PC-9 (cell line): Measurements from ENCODE around the gene SAMD8. TPM values are rescaled to one million over a fixed set of nuclear protein-coding genes. Genes with fewer than 3 reads are reported as not detected.

Experiments used
- BruUV-seq: library from RNA; stranded (reverse); fragments of 400-500 nt; replicated peaks from 2 replicates; lab custom pipeline; 2021; lab: Mats Ljungman, UMichigan
- CTCF ChIA-PET: fragments of 300-600 bp; sonication (Branson Sonifier 250); formaldehyde crosslinking; loops from one replicate; lab custom pipeline; 2022; ENCODE audit warnings: antibody characterized with exemption; lab: Charles Lee
- POLR2A ChIA-PET: fragments of 300-600 bp; sonication (Branson Sonifier 250); formaldehyde crosslinking; loops from one replicate; lab custom pipeline; 2022; ENCODE audit warnings: antibody characterized with exemption; ENCODE audit not compliant: unreplicated experiment; lab: Charles Lee
- DNase-seq, 2 experiments: peaks; one replicate each; pipeline versions ENCODE4 v3.0.0 to v3.0.0-alpha.2; 2015 to 2022; ENCODE audit warnings: mixed read lengths in 1 of 2
- H2AFZ ChIP-seq: fragments of 200-600 bp; sonication (generic); 2 replicates; pipeline ENCODE4 v1.8.1; 2017; ENCODE audit warnings: antibody characterized with exemption
- H3F3A ChIP-seq: fragments of 200-600 bp; sonication (generic); 2 replicates; pipeline ENCODE4 v1.8.1; 2017; ENCODE audit warnings: antibody characterized with exemption, mild to moderate bottlenecking, low read depth; ENCODE audit not compliant: insufficient read depth
- H3K27ac ChIP-seq: fragments of 200-600 bp; sonication (generic); 2 replicates; pipeline ENCODE4 v1.6.1; 2016; ENCODE audit warnings: mixed run types
- H3K27me3 ChIP-seq: fragments of 200-600 bp; sonication (generic); 2 replicates; pipeline ENCODE4 v1.6.1; 2016; ENCODE audit warnings: low read depth, mixed run types; ENCODE audit not compliant: insufficient read depth
- H3K36me3 ChIP-seq: fragments of 200-600 bp; sonication (generic); 2 replicates; pipeline ENCODE4 v1.6.1; 2016; ENCODE audit warnings: low read depth, mixed run types
- H3K4me1 ChIP-seq: fragments of 200-600 bp; sonication (generic); replicated peaks from 2 replicates; pipeline ENCODE4 v1.6.1; 2016; ENCODE audit warnings: mixed run types; ENCODE audit not compliant: insufficient read depth
- H3K4me2 ChIP-seq: fragments of 200-600 bp; sonication (generic); 2 replicates; pipeline ENCODE4 v1.6.1; 2017; ENCODE audit warnings: mixed run types
- H3K4me3 ChIP-seq: fragments of 200-600 bp; sonication (generic); 2 replicates; pipeline ENCODE4 v1.6.1; 2016; ENCODE audit warnings: mixed run types
- H3K79me2 ChIP-seq: fragments of 200-600 bp; sonication (generic); 2 replicates; pipeline ENCODE4 v1.6.1; 2017; ENCODE audit warnings: low read depth, mixed run types
- H3K9me2 ChIP-seq: fragments of 200-600 bp; sonication (generic); 2 replicates; pipeline ENCODE4 v1.8.1; 2017; ENCODE audit warnings: mild to moderate bottlenecking; ENCODE audit not compliant: insufficient read depth
- H3K9me3 ChIP-seq: fragments of 200-600 bp; sonication (generic); 2 replicates; pipeline ENCODE4 v1.8.1; 2016; ENCODE audit warnings: low read depth; ENCODE audit not compliant: insufficient read depth
- H4K20me1 ChIP-seq: fragments of 200-600 bp; sonication (generic); 2 replicates; pipeline ENCODE4 v1.8.1; 2017; ENCODE audit not compliant: insufficient read depth
- CTCF ChIP-seq: fragments of 200-600 bp; sonication (generic); conservative IDR thresholded peaks from 2 replicates; pipeline ENCODE4 v1.6.1; 2017; ENCODE audit warnings: mixed run types, antibody characterized with exemption, mild to moderate bottlenecking, moderate library complexity
- EZH2 ChIP-seq: fragments of 200-600 bp; sonication (generic); IDR thresholded peaks from 2 replicates; pipeline ENCODE4 v1.8.0; 2017; ENCODE audit warnings: antibody characterized with exemption, low read depth
- intact Hi-C: fragments of 100-400 bp; cut with micrococcal nuclease; formaldehyde crosslinking; loops from one replicate; pipeline ENCODE4 v1.10.0; 2022; ENCODE audit not compliant: unreplicated experiment
- total RNA-seq: library from RNA; stranded (reverse); gene quantifications from 2 replicates; pipeline ENCODE4 v1.2.3, GENCODE V29; 2021

Gene SAMD8
- total RNA-seq, 1 experiment from 2014 or later: 31.1 TPM

GRCh38 chr10:75150656-75151055, 39.2 kb downstream of the SAMD8 start:
- H3K9me2 ChIP-seq: no peaks in the 10 kb centered on the region
- H3K79me2 ChIP-seq: peaks cover 34% of the 10 kb centered on the region
- no peak overlapping the region for H2AFZ ChIP-seq
- H3K4me2 ChIP-seq: no peak overlapping the region
- peaks cover 12% of the 10 kb centered on the region; the same call in 1 of the 2 replicates for H3K36me3 ChIP-seq
- H3F3A ChIP-seq: no peaks in the 10 kb centered on the region; the same call in 1 of the 2 replicates
- no peak overlapping the region for H3K27ac ChIP-seq
- DNase-seq: no peak
- no peaks in the 10 kb centered on the region for H3K27me3 ChIP-seq
- ChIA-PET CTCF (no interaction called here), POLR2A (no interaction called here)
- intact Hi-C loops: no loop called here
- H4K20me1 ChIP-seq: no peaks in the 10 kb centered on the region
- no peaks in the 10 kb centered on the region for H3K9me3 ChIP-seq
- no peak overlapping the region for H3K4me3 ChIP-seq
- TF ChIP-seq EZH2 (no peak), CTCF (no peak)
- no TSS peak for BruUV-seq
- no peaks in the 10 kb centered on the region for H3K4me1 ChIP-seq

- Histone ChIP-seq H3K4me1 (no peaks in the 10 kb centered on the region), H3K79me2 (peaks cover 26% of the 10 kb centered on the region; the same call in 1 of the 2 replicates), H3K27me3 (no peaks in the 10 kb centered on the region), H3K36me3 (0 out of 2 replicates have a peak, but pooled peaks cover 12% of the 10 kb centered on the region), H3K9me2 (no peaks in the 10 kb centered on the region), H3K4me2 (no peak overlapping the region), H3K27ac (no peak overlapping the region), H4K20me1 (no peaks in the 10 kb centered on the region; the same call in 1 of the 2 replicates), H2AFZ (no peak overlapping the region), H3F3A (peaks cover 2% of the 10 kb centered on the region; the same call in 1 of the 2 replicates), H3K4me3 (no peak overlapping the region), H3K9me3 (no peaks in the 10 kb centered on the region)
- no TSS peak for BruUV-seq
- no peak for TF ChIP-seq CTCF
- no peak for TF ChIP-seq EZH2
- POLR2A ChIA-PET: no interaction called here
- DNase-seq: no peak
- CTCF ChIA-PET: no interaction called here
- intact Hi-C loops: no loop called here
Observed at GRCh38 chr10:75159519-75159918, 48.1 kb downstream of the SAMD8 start.

GRCh38 chr10:75165684-75166622, 54.5 kb downstream of the SAMD8 start:
- Histone ChIP-seq H3K4me2 (0 out of 2 replicates have a peak overlapping the region, but pooled peaks have one; percentile 6), H2AFZ (no peak overlapping the region), H4K20me1 (peaks cover 13% of the 10 kb centered on the region), H3K9me3 (no peaks in the 10 kb centered on the region), H3K27me3 (no peaks in the 10 kb centered on the region), H3K4me3 (no peak overlapping the region), H3F3A (peaks cover 10% of the 10 kb centered on the region; the same call in 1 of the 2 replicates), H3K27ac (0 out of 2 replicates have a peak overlapping the region, but pooled peaks have one; percentile 16), H3K79me2 (no peaks in the 10 kb centered on the region), H3K9me2 (no peaks in the 10 kb centered on the region), H3K4me1 (peaks cover 10% of the 10 kb centered on the region), H3K36me3 (peaks cover 6% of the 10 kb centered on the region; the same call in 1 of the 2 replicates)
- POLR2A ChIA-PET: no interaction called here
- DNase-seq: no peak
- TF ChIP-seq CTCF (no peak), EZH2 (no peak)
- CTCF ChIA-PET: no interaction called here
- intact Hi-C loops: no loop called here
- BruUV-seq: no TSS peak
